ENCODE results near the gene ZBTB44.

GRCh38 chr11:130204703-130205095 is 110.0 kb downstream of the ZBTB44 start:
- TF ChIP-seq CTCF (IDR thresholded peaks at IDR 0.05) = no peak
- TF ChIP-seq POLR2AphosphoS5 (IDR thresholded peaks at IDR 0.05; ENCODE audit: low read depth, low read length) = no peak
